DOHH2 (cell line): ENCODE data around the gene ANKRD42.

Source experiments
- H3F3A ChIP-seq: fragments of 200-600 bp; sonication (generic), shearing (Covaris generic); 2 replicates; pipeline ENCODE4 v1.6.0; 2016; ENCODE audit warnings: antibody characterized with exemption, mild to moderate bottlenecking; ENCODE audit not compliant: control insufficient read depth, insufficient read depth
- H3K27ac ChIP-seq: fragments of 200-600 bp; sonication (generic); 2 replicates; pipeline ENCODE4 v1.5.1; 2014; ENCODE audit warnings: low read depth, mild to moderate bottlenecking, low read length, moderate library complexity
- H3K27me3 ChIP-seq: fragments of 200-600 bp; sonication (generic); 2 replicates; pipeline ENCODE4 v1.6.1; 2014; ENCODE audit warnings: mild to moderate bottlenecking, low read length, mixed read lengths; ENCODE audit not compliant: control insufficient read depth
- H3K36me3 ChIP-seq: fragments of 200-600 bp; sonication (generic); 2 replicates; pipeline ENCODE4 v1.6.1; 2014; ENCODE audit warnings: mild to moderate bottlenecking, low read length, moderate library complexity, mixed read lengths; ENCODE audit not compliant: control insufficient read depth
- H3K4me1 ChIP-seq: fragments of 200-600 bp; sonication (generic); 2 replicates; pipeline ENCODE4 v1.6.1; 2014; ENCODE audit warnings: mild to moderate bottlenecking, low read length, mixed read lengths; ENCODE audit not compliant: control insufficient read depth
- H3K4me2 ChIP-seq: fragments of 200-600 bp; sonication (generic); 2 replicates; pipeline ENCODE4 v1.6.0; 2014; ENCODE audit warnings: mild to moderate bottlenecking, low read length, moderate library complexity
- H3K4me3 ChIP-seq: fragments of 200-600 bp; sonication (generic); 2 replicates; pipeline ENCODE4 v1.5.1; 2014; ENCODE audit warnings: mild to moderate bottlenecking, low read length, mixed read lengths
- H3K79me2 ChIP-seq: fragments of 200-600 bp; sonication (generic); 2 replicates; pipeline ENCODE4 v1.6.1; 2014; ENCODE audit warnings: mild to moderate bottlenecking, low read length, mixed read lengths; ENCODE audit not compliant: control insufficient read depth
- H3K9me2 ChIP-seq: fragments of 200-600 bp; sonication (generic); replicated peaks from 2 replicates; pipeline ENCODE4 v1.6.1; 2014; ENCODE audit warnings: mild to moderate bottlenecking, low read length, mixed read lengths; ENCODE audit not compliant: control insufficient read depth
- H3K9me3 ChIP-seq: fragments of 200-600 bp; sonication (generic); 2 replicates; pipeline ENCODE4 v1.6.1; 2014; ENCODE audit warnings: antibody characterized with exemption, low read length, mixed read lengths; ENCODE audit not compliant: control insufficient read depth, insufficient read depth
- H4K20me1 ChIP-seq: fragments of 200-600 bp; sonication (generic); 2 replicates; pipeline ENCODE4 v1.6.0; 2014; ENCODE audit warnings: low read depth, mild to moderate bottlenecking, antibody characterized with exemption, low read length, moderate library complexity; ENCODE audit not compliant: control insufficient read depth, insufficient read depth
- CTCF ChIP-seq: fragments of 200-600 bp; sonication (generic); IDR thresholded peaks from one replicate; pipeline ENCODE4 v1.5.1; 2014; ENCODE audit warnings: antibody characterized with exemption, mild to moderate bottlenecking, low read depth, low read length; ENCODE audit not compliant: poor library complexity, severe bottlenecking
- EZH2phosphoT487 ChIP-seq: fragments of 200-600 bp; sonication (generic); IDR thresholded peaks from 2 replicates; pipeline ENCODE4 v1.6.1; 2017; ENCODE audit warnings: borderline replicate concordance, mild to moderate bottlenecking, antibody characterized with exemption, low read length, moderate library complexity, mixed read lengths

Gene ANKRD42

GRCh38 chr11:83191491-83191890, 2.0 kb upstream of the ANKRD42 start:
- no peak for TF ChIP-seq EZH2phosphoT487
- TF ChIP-seq CTCF = no peak
- H3K4me2 ChIP-seq = no peak overlapping the region

GRCh38 chr11:83191986-83192385, 1.5 kb upstream of the ANKRD42 start:
- Histone ChIP-seq H3K4me3 (peak overlapping the region; percentile 100), H3K27ac (no peak overlapping the region), H3K4me1 (peaks cover 22% of the 10 kb centered on the region), H3K4me2 (peak overlapping the region; percentile 96), H3K79me2 (peaks cover 25% of the 10 kb centered on the region), H3K9me3 (no peaks in the 10 kb centered on the region), H3K9me2 (no peaks in the 10 kb centered on the region), H3K27me3 (no peaks in the 10 kb centered on the region), H3K36me3 (peaks cover 38% of the 10 kb centered on the region), H4K20me1 (no peaks in the 10 kb centered on the region), H3F3A (peaks cover 27% of the 10 kb centered on the region)
- TF ChIP-seq CTCF (no peak), EZH2phosphoT487 (no peak)

More at GRCh38 chr11:83191491-83191890, 2.0 kb upstream of the ANKRD42 start:
- Histone ChIP-seq H3K27me3 (no peaks in the 10 kb centered on the region), H3K79me2 (peaks cover 25% of the 10 kb centered on the region), H3K4me3 (no peak overlapping the region), H3K36me3 (peaks cover 42% of the 10 kb centered on the region), H3K9me2 (no peaks in the 10 kb centered on the region), H4K20me1 (no peaks in the 10 kb centered on the region), H3K4me1 (peaks cover 21% of the 10 kb centered on the region), H3K27ac (no peak overlapping the region), H3K9me3 (no peaks in the 10 kb centered on the region), H3F3A (peaks cover 31% of the 10 kb centered on the region)

GRCh38 chr11:83192606-83193245, 786 bp upstream of the ANKRD42 start:
- no peaks in the 10 kb centered on the region for H3K9me2 ChIP-seq
- H3K9me3 ChIP-seq = no peaks in the 10 kb centered on the region
- no peaks in the 10 kb centered on the region for H4K20me1 ChIP-seq
- peaks cover 38% of the 10 kb centered on the region for H3K36me3 ChIP-seq
- H3K27me3 ChIP-seq = no peaks in the 10 kb centered on the region
- H3K4me1 ChIP-seq = peaks cover 22% of the 10 kb centered on the region
- H3K27ac ChIP-seq = peak overlapping the region; percentile 37
- H3K4me2 ChIP-seq = peak overlapping the region; percentile 96
- peaks cover 21% of the 10 kb centered on the region for H3F3A ChIP-seq
- H3K4me3 ChIP-seq = peak overlapping the region; percentile 100
- H3K79me2 ChIP-seq = peaks cover 25% of the 10 kb centered on the region
- no peak for TF ChIP-seq CTCF
- TF ChIP-seq EZH2phosphoT487 = no peak
